Raji (cell line): Measurements from ENCODE around the gene UQCRQ.
A peak's percentile ranks its signal among the peaks of the same experiment; 100 is the strongest.

Source experiments
- POLR2A ChIP-seq: IDR thresholded peaks from 2 replicates; pipeline ENCODE4 v1.6.1; 2011; ENCODE audit warnings: low read depth, low read length, control low read depth; ENCODE audit not compliant: insufficient read depth

Gene UQCRQ

DNA sequence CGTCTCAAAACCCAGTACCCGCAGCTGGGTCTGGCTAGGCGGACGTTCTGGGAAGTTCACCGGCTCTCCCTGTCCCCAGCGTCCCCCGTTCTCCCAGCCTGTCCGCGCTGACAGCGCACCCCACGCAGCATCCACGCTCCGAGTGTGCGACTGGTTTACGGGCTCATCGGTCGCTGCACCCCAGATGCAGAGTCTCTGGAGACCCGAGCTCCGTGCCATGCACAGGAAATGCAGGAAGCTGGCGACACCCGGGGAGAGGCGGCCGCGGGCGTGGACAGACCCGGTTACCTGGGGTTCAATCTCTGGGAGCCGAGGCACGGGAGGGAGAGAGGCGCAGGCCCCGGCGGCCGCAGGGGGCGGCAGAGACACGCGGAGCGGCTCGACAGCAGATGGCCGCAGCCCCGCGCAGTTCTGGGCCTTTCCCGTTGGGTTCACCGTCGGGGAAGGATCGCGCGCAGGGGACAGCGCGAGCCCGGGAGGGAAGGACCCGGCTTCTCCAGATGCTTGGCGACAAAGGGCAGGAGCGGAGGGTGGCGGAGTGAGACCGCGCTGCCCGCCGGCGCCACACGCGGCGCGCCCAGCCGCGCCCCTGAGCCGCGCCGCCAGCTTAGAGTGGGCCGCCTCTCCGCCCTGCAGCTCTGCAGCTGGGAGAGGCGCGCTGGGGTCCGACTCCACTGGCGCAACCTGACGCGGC lies 36.6 kb upstream of the UQCRQ start:
- 0 out of 2 replicates have a peak, but pooled peaks have one; percentile 39 for TF ChIP-seq POLR2A

DNA sequence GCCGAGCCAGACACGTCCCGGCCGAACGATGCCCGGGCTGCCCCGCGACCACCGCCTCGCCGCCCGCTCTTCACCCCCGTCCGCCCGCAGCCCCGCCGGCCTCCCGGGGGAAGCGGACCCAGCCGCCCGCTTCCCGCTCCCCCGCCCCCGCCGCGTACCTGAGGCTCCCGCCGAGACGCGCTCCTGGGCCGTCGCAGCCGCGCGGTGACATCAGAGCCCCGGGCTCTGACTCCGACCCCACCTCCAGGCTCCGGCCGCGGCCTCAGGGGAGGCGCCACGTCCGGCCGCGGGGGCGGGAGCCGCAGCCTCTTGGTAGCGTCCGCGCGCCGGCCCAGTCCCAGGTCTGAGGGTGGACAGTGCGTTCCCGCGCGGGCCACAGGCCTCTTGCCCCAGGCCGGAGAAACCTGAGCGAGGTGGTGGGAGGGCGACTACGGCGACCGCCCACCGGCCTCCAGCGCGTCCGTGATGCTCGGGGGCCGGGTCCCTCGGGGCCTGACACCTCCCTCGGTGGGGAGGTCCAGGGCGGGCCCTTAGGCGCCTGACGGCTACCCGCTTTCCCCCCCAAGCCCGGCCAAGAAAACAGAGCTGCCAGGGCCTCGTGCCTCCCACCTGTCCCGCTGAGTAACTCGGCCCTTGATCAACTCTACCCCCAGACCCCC lies 35.9 kb upstream of the UQCRQ start, which contains the start of gene SHROOM1:
TSS of gene SHROOM1 (minus strand) at position 212 of the 659 bp plus-strand sequence. CDS start 4,507 bp downstream, outside the sequence.
- TF ChIP-seq POLR2A = no peak

- no peak for TF ChIP-seq POLR2A
These were observed 35.2 kb upstream of the UQCRQ start for GRCh38 chr5:132831095-132831860.

DNA sequence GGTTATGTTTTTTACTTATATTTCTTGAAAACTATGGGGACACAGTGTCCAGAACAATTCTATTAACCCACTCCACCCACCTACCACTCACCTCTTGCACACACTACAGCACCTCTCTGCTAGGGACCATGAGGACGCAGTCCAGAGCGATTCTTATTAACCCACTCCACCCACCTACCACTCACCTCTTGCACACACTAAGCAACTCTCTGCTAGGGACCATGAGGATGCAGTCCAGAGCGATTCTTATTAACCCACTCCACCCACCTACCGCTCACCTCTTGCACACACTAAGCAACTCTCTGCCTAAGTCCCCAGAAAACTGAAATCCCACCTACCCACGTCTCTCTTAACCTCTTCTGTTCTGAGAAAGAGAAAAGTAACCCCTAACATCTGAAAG lies 33.8 kb upstream of the UQCRQ start:
- TF ChIP-seq POLR2A = no peak

- no peak for TF ChIP-seq POLR2A
These were observed 32.4 kb upstream of the UQCRQ start for GRCh38 chr5:132834057-132834456.

- TF ChIP-seq POLR2A = no peak
These were observed 29.6 kb upstream of the UQCRQ start for GRCh38 chr5:132836852-132837251.

- no peak for TF ChIP-seq POLR2A
These were observed 28.6 kb upstream of the UQCRQ start for GRCh38 chr5:132837868-132838267.

DNA sequence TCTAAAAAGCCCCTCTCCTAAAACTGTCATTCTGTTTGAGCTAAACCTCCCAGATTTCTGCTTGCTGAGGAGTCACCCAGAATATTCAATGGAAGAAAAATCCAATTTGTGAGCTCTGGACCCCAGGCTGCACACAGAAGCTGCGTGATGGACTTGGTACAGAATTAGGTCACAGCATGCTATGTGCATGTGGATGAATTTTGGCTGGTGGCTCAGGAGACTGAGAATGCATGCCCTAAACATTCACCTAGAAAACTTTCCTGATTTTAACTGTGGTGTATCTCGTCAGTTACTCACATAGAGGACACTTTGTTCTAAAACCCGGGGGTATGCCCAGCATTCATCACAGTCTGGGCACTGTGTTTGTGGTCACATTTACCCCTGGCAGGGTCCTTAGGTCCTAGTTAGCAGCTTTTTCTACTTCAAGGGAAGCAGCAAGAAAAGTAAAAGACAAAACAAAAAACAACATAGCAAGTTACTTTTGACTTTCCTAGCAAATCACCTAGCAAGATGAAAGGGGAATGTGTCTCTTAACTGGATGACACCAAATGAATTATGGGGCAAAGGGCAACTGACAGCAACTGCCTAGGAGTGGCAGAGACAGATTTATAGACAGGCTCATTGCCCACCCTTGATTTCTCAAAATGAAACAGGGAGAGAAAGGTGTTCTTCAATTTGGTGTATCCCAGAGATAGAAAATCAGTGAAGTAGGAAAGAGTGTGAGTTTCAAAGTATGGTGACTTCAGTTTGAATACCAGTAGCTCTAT lies 27.7 kb upstream of the UQCRQ start:
- TF ChIP-seq POLR2A = no peak

DNA sequence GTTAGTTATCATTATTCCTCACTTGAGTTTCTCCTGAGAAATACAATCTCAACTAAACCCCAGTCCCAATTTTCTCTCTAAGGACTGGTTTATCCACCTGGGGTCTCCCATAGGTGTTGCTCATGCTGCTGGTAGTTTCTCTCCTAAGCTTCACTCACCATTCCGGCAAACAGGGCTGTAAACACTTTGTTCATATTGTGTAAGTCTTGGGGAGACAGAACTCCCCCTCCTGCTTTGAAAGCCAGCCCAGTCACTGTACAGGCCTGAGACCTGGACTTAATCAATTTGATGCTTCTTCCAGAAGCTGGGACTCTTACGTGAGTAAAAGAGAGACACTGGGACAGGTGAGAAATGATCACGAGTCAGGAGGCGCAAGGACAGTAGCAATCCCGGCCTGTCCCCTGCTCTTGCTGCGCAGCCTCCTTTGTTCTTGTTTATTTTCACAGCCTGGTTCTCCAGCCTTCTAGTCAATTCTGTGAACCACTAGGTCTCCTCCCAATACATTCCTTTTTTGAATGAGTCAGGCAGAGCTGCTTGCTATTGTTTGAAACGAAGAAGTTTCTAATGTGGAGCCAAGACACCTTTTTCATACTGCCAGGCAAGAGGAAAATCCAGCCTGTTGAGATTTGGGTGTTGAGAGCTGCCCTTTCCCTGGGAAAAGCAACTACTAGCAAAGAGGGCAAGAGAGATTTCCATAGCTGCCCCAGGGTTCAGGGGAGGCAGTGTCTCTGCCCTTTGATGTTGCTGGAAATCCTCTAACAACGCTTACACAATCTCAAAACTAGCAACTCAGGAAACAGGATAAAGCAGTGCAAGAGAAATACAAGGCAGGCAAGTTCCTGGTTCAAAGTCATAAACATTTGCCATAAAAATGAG lies 26.8 kb upstream of the UQCRQ start:
- TF ChIP-seq POLR2A = no peak

DNA sequence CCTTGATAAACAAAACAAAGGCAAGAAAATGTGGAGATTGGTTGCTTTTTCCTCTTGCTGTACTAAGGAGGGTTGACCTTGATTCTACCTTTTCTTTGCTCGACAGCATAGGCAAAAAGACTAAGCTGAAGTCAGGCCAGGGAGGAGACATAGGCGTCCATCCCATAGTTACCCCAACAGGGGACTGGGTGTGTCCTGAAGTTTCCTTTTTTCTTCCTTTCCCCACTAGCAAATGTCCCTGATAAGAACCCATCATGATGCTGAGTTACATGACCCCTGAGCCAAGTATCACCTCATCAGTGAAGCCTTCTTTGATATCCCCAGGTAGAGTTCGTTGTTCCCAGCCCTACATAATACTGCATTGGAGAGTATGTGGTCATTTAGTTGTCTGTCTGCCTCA lies 26.1 kb upstream of the UQCRQ start:
- TF ChIP-seq POLR2A = no peak

GRCh38 chr5:132840896-132841295 lies 25.5 kb upstream of the UQCRQ start:
- no peak for TF ChIP-seq POLR2A

- no peak for TF ChIP-seq POLR2A
These were observed 25.1 kb upstream of the UQCRQ start for GRCh38 chr5:132841305-132841704.

- no peak for TF ChIP-seq POLR2A
These were observed 18.2 kb upstream of the UQCRQ start for GRCh38 chr5:132848270-132848669.

DNA sequence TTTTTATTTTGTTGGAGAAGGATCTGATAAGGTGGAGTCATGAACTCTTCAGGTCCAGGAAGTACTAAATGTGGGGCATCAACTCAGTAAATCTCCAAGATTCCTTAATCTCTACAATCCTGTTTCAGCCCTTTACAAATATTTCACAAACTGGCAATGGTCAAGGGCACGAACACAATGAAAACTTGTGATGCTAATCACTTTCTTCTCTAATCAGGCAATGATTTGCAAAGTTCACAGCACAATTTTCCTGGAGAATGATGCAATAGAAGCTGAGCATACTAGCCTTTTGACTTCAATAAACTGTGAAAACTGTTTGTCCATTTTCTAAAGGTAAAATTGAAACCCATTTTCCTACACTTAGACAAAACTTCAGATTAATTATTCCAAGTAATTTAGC lies 17.1 kb upstream of the UQCRQ start:
- TF ChIP-seq POLR2A = no peak

DNA sequence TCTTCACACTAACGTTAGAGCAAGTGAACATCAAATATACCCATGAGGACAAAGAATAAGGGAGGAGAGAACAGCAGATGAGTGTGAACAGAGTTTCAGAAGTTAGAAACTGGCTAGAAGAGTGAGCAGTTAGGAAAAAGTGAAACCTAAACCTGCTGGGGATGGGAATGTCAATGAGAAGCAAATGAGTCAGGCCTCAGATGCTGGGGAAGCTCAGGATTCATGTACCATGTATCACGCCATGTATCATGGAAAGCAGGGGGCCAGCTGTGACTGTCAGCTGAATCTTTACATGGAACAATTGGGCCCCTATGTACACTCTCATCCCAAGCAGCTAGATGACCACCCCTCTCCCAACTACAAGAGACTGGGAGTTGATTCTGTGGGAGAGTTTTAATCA lies 16.4 kb upstream of the UQCRQ start:
- TF ChIP-seq POLR2A = no peak

DNA sequence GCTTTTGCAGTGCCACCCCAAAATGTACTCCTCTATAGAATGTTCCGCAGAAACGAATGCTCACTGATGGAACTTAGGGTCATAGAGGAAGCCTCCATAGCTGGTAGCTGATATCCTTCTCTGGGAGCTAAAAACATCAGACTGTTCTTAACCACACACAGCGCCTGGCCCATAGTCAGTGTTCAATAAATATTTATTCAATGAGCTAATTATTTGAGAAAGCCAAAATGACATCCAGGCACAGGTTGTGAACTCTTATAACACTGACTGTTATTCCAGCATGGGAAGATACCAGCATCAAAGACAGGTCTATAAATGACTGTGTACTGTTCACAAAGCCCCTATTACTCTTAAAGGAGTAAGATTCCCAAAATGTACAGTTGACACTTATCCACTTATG lies 13.1 kb upstream of the UQCRQ start:
- no peak for TF ChIP-seq POLR2A
